ENCODE measurements around the gene HEMK1. TPM values are rescaled to one million over a fixed set of nuclear protein-coding genes. Genes with fewer than 3 reads are reported as not detected.
A peak's percentile ranks its signal among the peaks of the same experiment; 100 is the strongest.

The HEMK1 gene
- total RNA-seq, 1 experiment from 2014 or later: 20.9 TPM

- TF ChIP-seq CBFB (CRISPR knock-in tag; IDR thresholded peaks at IDR 0.05; ENCODE audit: low read depth) (no peak), ELF4 (CRISPR knock-in tag; IDR thresholded peaks at IDR 0.05; ENCODE audit: low read depth) (no peak), ZNF317 (CRISPR knock-in tag; IDR thresholded peaks at IDR 0.05; ENCODE audit: borderline replicate concordance, low read depth) (no peak), ETV6 (CRISPR knock-in tag; IDR thresholded peaks at IDR 0.05) (no peak), HMGXB4 (CRISPR knock-in tag; IDR thresholded peaks at IDR 0.05) (peak; percentile 62; the same call in 1 of the 2 replicates), ESRRA (CRISPR knock-in tag; IDR thresholded peaks at IDR 0.05; ENCODE audit: borderline replicate concordance) (no peak), MAX (CRISPR knock-in tag; IDR thresholded peaks at IDR 0.05) (peak; percentile 74), EMX1 (CRISPR knock-in tag; IDR thresholded peaks at IDR 0.05) (no peak), GABPB1 (CRISPR knock-in tag; IDR thresholded peaks at IDR 0.05) (peak; percentile 16; the same call in 1 of the 2 replicates), USF2 (CRISPR knock-in tag; IDR thresholded peaks at IDR 0.05) (peak; percentile 83)
- TF ChIP-seq, protein P1, sequence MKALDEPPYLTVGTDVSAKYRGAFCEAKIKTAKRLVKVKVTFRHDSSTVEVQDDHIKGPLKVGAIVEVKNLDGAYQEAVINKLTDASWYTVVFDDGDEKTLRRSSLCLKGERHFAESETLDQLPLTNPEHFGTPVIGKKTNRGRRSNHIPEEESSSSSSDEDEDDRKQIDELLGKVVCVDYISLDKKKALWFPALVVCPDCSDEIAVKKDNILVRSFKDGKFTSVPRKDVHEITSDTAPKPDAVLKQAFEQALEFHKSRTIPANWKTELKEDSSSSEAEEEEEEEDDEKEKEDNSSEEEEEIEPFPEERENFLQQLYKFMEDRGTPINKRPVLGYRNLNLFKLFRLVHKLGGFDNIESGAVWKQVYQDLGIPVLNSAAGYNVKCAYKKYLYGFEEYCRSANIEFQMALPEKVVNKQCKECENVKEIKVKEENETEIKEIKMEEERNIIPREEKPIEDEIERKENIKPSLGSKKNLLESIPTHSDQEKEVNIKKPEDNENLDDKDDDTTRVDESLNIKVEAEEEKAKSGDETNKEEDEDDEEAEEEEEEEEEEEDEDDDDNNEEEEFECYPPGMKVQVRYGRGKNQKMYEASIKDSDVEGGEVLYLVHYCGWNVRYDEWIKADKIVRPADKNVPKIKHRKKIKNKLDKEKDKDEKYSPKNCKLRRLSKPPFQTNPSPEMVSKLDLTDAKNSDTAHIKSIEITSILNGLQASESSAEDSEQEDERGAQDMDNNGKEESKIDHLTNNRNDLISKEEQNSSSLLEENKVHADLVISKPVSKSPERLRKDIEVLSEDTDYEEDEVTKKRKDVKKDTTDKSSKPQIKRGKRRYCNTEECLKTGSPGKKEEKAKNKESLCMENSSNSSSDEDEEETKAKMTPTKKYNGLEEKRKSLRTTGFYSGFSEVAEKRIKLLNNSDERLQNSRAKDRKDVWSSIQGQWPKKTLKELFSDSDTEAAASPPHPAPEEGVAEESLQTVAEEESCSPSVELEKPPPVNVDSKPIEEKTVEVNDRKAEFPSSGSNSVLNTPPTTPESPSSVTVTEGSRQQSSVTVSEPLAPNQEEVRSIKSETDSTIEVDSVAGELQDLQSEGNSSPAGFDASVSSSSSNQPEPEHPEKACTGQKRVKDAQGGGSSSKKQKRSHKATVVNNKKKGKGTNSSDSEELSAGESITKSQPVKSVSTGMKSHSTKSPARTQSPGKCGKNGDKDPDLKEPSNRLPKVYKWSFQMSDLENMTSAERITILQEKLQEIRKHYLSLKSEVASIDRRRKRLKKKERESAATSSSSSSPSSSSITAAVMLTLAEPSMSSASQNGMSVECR (CRISPR knock-in tag; IDR thresholded peaks at IDR 0.05; ENCODE audit: borderline replicate concordance): 0 out of 2 replicates have a peak, but pooled peaks have one; percentile 26
Observed at GRCh38 chr3:50617096-50617791, 47.9 kb downstream of the HEMK1 start, which contains the start of gene MAPKAPK3 (continued).

DNA sequence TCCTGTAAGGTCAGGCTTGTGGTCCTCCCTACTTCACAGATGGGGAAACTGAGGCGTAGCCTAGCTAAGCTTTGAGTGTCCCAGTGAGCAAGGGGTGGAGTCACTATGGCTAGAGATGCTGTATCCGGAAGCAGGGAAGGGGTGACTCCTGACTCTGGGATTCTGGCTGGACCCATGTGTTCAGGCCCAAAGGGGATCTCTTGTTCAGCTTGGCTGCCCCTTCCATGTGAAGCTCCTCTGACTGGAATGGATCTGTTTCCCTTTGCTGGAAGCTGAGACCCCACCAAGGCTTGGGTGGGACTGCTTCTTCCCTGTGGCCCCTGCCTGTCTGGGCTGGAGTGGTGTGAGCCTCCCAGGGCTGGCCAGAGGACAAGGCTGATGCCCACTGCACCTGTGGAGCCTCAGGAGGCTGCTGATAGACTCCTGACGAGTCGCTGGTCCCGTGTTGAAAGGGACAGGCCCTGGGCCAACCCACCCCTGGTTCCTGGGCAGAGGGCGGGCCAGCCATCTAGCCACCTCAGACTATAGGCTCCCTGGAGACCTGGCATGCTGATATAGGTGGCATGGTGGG is 48.7 kb downstream of the HEMK1 start:
- H3K27ac Mint-ChIP-seq: no peak overlapping the region
- ChIA-PET POLR2A (interaction anchor here (0.8 kb wide), 1 partner anchor 767 kb away, joined by 4 read pairs; the partner anchor contains the start of gene MANF), CTCF (interaction anchor here (0.8 to 10.1 kb wide), 15 partner anchors 9 to 771 kb away, joined by 3 to 202 read pairs (median 7); partner anchors contain the start of genes C3orf18, HEMK1 and MANF)
- H3K27me3 Mint-ChIP-seq (ENCODE audit: low read depth): peaks cover 19% of the 10 kb centered on the region
- H3K4me3 Mint-ChIP-seq: peak overlapping the region; percentile 82
- no peaks in the 10 kb centered on the region for H3K9me3 Mint-ChIP-seq
- H3K36me3 Mint-ChIP-seq: no peaks in the 10 kb centered on the region
- peaks cover 23% of the 10 kb centered on the region for H3K4me1 Mint-ChIP-seq
- ATAC-seq (no peak), DNase-seq (ENCODE audit: low spot score) (no peak)
- TF ChIP-seq KAT7 (CRISPR knock-in tag; IDR thresholded peaks at IDR 0.05; ENCODE audit: borderline replicate concordance): no peak
- no peak for TF ChIP-seq GTF2I (CRISPR knock-in tag; conservative IDR thresholded peaks at IDR 0.05)
- no peak for TF ChIP-seq ZMAT4 (CRISPR knock-in tag; IDR thresholded peaks at IDR 0.05)
- TF ChIP-seq AFF4 (CRISPR knock-in tag; IDR thresholded peaks at IDR 0.05; ENCODE audit: borderline replicate concordance): no peak
- TF ChIP-seq JAZF1 (CRISPR knock-in tag; IDR thresholded peaks at IDR 0.05): no peak
- TF ChIP-seq NFE2L1 (CRISPR knock-in tag; IDR thresholded peaks at IDR 0.05): no peak
- no peak for TF ChIP-seq RELA (CRISPR knock-in tag; IDR thresholded peaks at IDR 0.05; ENCODE audit: borderline replicate concordance)
- TF ChIP-seq, protein P2, sequence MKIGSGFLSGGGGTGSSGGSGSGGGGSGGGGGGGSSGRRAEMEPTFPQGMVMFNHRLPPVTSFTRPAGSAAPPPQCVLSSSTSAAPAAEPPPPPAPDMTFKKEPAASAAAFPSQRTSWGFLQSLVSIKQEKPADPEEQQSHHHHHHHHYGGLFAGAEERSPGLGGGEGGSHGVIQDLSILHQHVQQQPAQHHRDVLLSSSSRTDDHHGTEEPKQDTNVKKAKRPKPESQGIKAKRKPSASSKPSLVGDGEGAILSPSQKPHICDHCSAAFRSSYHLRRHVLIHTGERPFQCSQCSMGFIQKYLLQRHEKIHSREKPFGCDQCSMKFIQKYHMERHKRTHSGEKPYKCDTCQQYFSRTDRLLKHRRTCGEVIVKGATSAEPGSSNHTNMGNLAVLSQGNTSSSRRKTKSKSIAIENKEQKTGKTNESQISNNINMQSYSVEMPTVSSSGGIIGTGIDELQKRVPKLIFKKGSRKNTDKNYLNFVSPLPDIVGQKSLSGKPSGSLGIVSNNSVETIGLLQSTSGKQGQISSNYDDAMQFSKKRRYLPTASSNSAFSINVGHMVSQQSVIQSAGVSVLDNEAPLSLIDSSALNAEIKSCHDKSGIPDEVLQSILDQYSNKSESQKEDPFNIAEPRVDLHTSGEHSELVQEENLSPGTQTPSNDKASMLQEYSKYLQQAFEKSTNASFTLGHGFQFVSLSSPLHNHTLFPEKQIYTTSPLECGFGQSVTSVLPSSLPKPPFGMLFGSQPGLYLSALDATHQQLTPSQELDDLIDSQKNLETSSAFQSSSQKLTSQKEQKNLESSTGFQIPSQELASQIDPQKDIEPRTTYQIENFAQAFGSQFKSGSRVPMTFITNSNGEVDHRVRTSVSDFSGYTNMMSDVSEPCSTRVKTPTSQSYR (CRISPR knock-in tag; IDR thresholded peaks at IDR 0.05): no peak
- no peak for TF ChIP-seq SMAD3 (CRISPR knock-in tag; IDR thresholded peaks at IDR 0.05; ENCODE audit: borderline replicate concordance)
